NB4 (cell line): ENCODE results near the gene TBX5.

Source experiments
- MYC ChIP-seq: IDR thresholded peaks from 2 replicates; pipeline ENCODE4 v1.6.1; 2011; ENCODE audit warnings: low read depth, low read length
- POLR2A ChIP-seq: IDR thresholded peaks from 2 replicates; pipeline ENCODE4 v1.6.1; 2011; ENCODE audit warnings: mild to moderate bottlenecking; ENCODE audit not compliant: insufficient read length; ENCODE audit errors: extremely low read depth
- TF ChIP-seq, protein P1 (sequence below): IDR thresholded peaks from one replicate; pipeline ENCODE4 v1.5.1; 2012; ENCODE audit warnings: low read depth, low read length
- TF ChIP-seq, protein P2 (sequence below): IDR thresholded peaks from 2 replicates; pipeline ENCODE4 v1.6.1; 2011; ENCODE audit warnings: low read depth, low read length

DNA sequence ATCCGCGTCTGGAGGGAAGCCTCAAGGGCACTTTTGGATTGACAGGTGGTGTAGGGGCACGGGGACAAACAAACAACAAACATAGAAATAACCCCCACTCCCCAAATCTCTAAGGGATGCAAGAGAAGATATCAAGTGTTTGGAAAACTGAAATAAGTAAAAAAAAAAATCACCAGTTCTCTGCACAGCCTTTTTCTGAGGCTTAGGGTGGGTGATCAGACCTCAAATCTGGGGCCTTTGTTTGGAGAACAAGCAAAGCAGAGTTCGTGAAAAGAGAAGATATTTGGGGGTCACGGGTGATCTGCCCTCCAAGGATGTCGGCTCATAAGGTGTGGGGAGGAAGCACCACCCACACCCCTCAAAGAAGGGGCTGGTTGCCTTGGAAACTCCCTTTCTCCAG lies 10.7 kb downstream of the TBX5 start:
- TF ChIP-seq, protein P1, sequence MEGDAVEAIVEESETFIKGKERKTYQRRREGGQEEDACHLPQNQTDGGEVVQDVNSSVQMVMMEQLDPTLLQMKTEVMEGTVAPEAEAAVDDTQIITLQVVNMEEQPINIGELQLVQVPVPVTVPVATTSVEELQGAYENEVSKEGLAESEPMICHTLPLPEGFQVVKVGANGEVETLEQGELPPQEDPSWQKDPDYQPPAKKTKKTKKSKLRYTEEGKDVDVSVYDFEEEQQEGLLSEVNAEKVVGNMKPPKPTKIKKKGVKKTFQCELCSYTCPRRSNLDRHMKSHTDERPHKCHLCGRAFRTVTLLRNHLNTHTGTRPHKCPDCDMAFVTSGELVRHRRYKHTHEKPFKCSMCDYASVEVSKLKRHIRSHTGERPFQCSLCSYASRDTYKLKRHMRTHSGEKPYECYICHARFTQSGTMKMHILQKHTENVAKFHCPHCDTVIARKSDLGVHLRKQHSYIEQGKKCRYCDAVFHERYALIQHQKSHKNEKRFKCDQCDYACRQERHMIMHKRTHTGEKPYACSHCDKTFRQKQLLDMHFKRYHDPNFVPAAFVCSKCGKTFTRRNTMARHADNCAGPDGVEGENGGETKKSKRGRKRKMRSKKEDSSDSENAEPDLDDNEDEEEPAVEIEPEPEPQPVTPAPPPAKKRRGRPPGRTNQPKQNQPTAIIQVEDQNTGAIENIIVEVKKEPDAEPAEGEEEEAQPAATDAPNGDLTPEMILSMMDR = no peak
- no peak for TF ChIP-seq POLR2A
- TF ChIP-seq, protein P2, sequence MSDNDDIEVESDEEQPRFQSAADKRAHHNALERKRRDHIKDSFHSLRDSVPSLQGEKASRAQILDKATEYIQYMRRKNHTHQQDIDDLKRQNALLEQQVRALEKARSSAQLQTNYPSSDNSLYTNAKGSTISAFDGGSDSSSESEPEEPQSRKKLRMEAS = no peak
- TF ChIP-seq MYC = no peak
